ENCODE data around the gene AHI1. TPM values are rescaled to one million over a fixed set of nuclear protein-coding genes. Genes with fewer than 3 reads are reported as not detected.

Gene AHI1
- total and polyA plus RNA-seq, 12 donors: 4.1 to 19.8 (median 11.9) TPM

DNA sequence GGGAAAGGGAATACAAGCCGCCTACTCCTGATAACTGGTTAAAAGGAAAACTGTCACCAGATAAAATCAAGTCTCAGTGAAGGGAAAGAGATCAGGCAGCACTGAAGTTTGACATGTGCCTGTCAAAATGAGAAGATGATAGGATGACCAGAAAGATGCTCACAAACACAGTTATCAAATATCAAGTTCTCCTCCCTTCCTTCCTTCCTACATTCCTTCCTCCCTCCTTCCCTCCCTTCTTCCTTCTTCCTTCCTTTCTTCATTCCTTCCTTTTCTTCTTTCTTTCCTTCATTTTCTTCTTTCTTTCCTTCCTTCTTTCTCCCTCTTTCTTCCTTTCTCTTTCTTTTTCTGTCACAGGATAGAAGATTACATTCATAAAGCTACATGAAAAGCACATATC lies 261.2 kb downstream of the AHI1 start:
- 81 to 86% methylated on average over 1 of the region's 1 CpG for WGBS, 2 donors
- no peak overlapping the region for H3K27ac ChIP-seq
- TF ChIP-seq, protein P1, sequence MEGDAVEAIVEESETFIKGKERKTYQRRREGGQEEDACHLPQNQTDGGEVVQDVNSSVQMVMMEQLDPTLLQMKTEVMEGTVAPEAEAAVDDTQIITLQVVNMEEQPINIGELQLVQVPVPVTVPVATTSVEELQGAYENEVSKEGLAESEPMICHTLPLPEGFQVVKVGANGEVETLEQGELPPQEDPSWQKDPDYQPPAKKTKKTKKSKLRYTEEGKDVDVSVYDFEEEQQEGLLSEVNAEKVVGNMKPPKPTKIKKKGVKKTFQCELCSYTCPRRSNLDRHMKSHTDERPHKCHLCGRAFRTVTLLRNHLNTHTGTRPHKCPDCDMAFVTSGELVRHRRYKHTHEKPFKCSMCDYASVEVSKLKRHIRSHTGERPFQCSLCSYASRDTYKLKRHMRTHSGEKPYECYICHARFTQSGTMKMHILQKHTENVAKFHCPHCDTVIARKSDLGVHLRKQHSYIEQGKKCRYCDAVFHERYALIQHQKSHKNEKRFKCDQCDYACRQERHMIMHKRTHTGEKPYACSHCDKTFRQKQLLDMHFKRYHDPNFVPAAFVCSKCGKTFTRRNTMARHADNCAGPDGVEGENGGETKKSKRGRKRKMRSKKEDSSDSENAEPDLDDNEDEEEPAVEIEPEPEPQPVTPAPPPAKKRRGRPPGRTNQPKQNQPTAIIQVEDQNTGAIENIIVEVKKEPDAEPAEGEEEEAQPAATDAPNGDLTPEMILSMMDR (IDR thresholded peaks at IDR 0.05): no peak
- DNase-seq (no peak), ATAC-seq (no peak)
- peaks cover 0 to 4% (median 0%) of the 10 kb centered on the region in 9 donors for H3K4me1 ChIP-seq
- no peaks in the 10 kb centered on the region for H3K9me3 ChIP-seq
- peaks cover 0 to 12% (median 4%) of the 10 kb centered on the region in 7 donors for H3K27me3 ChIP-seq
- H3K36me3 ChIP-seq: no peaks in the 10 kb centered on the region
- H3K4me3 ChIP-seq: no peak overlapping the region
- intact Hi-C loops (cut with DNase I): no loop called here

DNA sequence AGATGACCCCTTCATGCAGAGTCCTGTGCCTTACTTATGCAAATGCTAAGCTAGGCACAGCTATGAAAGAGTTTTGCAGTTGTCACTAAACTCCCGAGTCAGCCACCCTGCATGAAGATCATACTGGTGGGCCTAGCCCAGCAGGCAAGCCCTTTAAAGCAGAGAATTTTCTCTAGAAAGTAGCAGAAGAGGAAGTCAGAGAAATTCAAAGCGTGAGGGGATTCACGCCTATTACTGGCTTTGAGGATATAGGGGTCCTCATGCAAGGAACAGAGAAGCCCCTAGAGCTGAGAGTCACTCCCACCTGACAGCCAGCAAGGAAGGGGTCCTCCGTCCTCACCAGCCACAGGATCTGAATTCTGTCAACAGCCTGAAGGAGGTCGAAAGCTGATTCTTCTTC lies 261.8 kb downstream of the AHI1 start:
- Histone ChIP-seq H3K27me3 (peaks cover 0 to 12% (median 4%) of the 10 kb centered on the region in 7 donors), H3K4me1 (peaks cover 0 to 4% (median 0%) of the 10 kb centered on the region in 9 donors), H3K4me3 (no peak overlapping the region), H3K36me3 (no peaks in the 10 kb centered on the region), H3K9me3 (no peaks in the 10 kb centered on the region), H3K27ac (no peak overlapping the region)
- intact Hi-C loops (cut with DNase I): no loop called here
- 72 to 82% methylated on average over 5 of the region's 5 CpGs for WGBS, 2 donors
- TF ChIP-seq, protein P1 (IDR thresholded peaks at IDR 0.05): no peak
- no peak for DNase-seq
- no peak for ATAC-seq

DNA sequence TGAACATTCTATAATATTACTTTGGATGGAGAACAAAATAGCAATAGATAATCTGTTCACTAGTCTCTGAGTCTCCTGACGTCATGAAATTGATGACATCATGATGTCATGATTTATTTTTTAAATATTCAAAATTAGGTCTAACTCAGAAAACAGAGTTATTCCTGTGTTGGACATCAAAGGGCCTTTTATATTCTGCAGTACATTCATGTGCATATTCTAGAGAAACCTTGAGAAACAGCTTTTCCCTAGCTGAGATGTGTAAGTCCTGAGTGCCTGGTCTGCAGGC lies 263.1 kb downstream of the AHI1 start:
- no peak overlapping the region for H3K27ac ChIP-seq
- 47 to 56% methylated on average over 1 of the region's 1 CpG for WGBS, 2 donors
- H3K9me3 ChIP-seq: no peaks in the 10 kb centered on the region
- no peaks in the 10 kb centered on the region for H3K36me3 ChIP-seq
- TF ChIP-seq, protein P1 (IDR thresholded peaks at IDR 0.05): no peak
- peaks cover 0 to 12% (median 4%) of the 10 kb centered on the region in 7 donors for H3K27me3 ChIP-seq
- DNase-seq: no peak
- peaks cover 0 to 4% (median 0%) of the 10 kb centered on the region in 9 donors for H3K4me1 ChIP-seq
- ATAC-seq: no peak
- H3K4me3 ChIP-seq: no peak overlapping the region
- intact Hi-C loops (cut with DNase I): no loop called here

DNA sequence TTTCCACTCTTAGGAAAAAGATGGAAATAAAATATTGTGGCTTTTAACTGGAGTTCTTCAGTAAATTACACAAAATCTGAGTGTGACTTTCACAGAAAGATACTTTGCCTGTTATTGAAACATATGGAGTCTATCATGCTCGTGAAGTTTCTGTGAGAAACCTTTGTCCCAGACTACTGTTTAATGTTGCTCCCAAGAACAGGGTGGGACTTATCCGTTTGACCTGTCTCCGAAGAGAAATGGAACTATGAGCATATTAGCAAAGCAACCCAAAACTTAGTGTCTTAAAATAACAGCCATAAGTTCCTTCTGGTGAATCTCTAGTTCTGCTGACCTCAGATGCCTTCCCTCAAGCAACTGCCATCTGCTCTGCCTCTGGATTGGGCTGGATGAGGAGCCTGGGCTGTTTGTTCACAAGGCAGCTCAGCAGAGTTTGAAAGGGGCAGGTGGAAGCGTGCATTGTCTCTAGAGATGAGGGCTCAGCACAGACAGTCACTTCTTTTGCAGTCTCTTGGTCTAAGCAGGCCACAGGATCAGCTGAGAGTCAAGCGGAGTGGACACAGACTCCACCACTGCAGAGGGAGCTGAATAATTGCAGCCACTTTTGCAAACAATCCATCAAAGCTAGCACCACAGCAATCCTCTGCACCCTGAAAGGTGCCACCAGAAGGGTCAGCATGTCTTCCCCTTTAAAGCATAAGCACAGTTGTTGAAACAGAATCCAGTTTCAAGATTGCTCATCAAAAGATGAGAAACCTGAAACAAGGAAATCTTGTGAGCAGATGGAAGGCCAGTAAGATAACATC lies 263.7 kb downstream of the AHI1 start:
- intact Hi-C loops (cut with DNase I): no loop called here
- no peak overlapping the region for H3K4me3 ChIP-seq
- H3K36me3 ChIP-seq: no peaks in the 10 kb centered on the region
- peaks cover 0 to 10% (median 3%) of the 10 kb centered on the region in 7 donors for H3K27me3 ChIP-seq
- H3K27ac ChIP-seq: no peak overlapping the region
- H3K4me1 ChIP-seq: peaks cover 0 to 4% (median 0%) of the 10 kb centered on the region in 9 donors
- TF ChIP-seq, protein P1 (IDR thresholded peaks at IDR 0.05): no peak
- ATAC-seq: no peak
- DNase-seq: no peak
- 68 to 69% methylated on average over 5 of the region's 5 CpGs for WGBS, 2 donors
- no peaks in the 10 kb centered on the region for H3K9me3 ChIP-seq

Small RNA genes lying within 50 kb of the gene (microRNA-seq; reads per million reads assigned to microRNA genes)
- gene MIR548A2: 0 reads per million in 2 donors
